Progenitor cell of endocrine pancreas (in vitro differentiated cells): Measurements from ENCODE around the gene DRC3. TPM values are rescaled to one million over a fixed set of nuclear protein-coding genes. Genes with fewer than 3 reads are reported as not detected.
A peak's percentile ranks its signal among the peaks of the same experiment; 100 is the strongest.
"Not testable (repeated sequence)": the region's sequence is repeated elsewhere in the genome, so short reads cannot be mapped to it uniquely, and the experiment has no call there.

ENCODE experiments used
- DNase-seq: peaks from one replicate; pipeline ENCODE4 v3.0.0; 2021; ENCODE audit warnings: low spot score; ENCODE audit not compliant: unreplicated experiment
- H3K27ac Mint-ChIP-seq: 2 replicates; pipeline ENCODE4 v1.8.0; 2021; ENCODE audit warnings: mild to moderate bottlenecking, moderate library complexity, mixed read lengths
- H3K27me3 Mint-ChIP-seq: 2 replicates; pipeline ENCODE4 v1.8.0; 2021; ENCODE audit warnings: mixed read lengths
- H3K36me3 Mint-ChIP-seq: 2 replicates; pipeline ENCODE4 v1.8.0; 2022; ENCODE audit warnings: mixed read lengths; ENCODE audit not compliant: insufficient read depth
- H3K4me1 Mint-ChIP-seq: 2 replicates; pipeline ENCODE4 v1.8.0; 2021; ENCODE audit warnings: low read depth, mixed read lengths
- H3K4me3 Mint-ChIP-seq: 2 replicates; pipeline ENCODE4 v1.8.0; 2021; ENCODE audit warnings: low read depth, mild to moderate bottlenecking, moderate library complexity, mixed read lengths
- H3K9me3 Mint-ChIP-seq: 2 replicates; pipeline ENCODE4 v1.8.0; 2021; ENCODE audit warnings: low read depth, mixed read lengths
- total RNA-seq: library from RNA; stranded (reverse); gene quantifications from 2 replicates; pipeline ENCODE4 v1.2.1, GENCODE V29; 2021
- TF ChIP-seq, protein P1 (sequence below): fragments of 200-600 bp; sonication (generic); IDR thresholded peaks from one replicate; pipeline ENCODE4 v1.5.0; 2021; ENCODE audit warnings: antibody characterized with exemption, mild to moderate bottlenecking; ENCODE audit not compliant: unreplicated experiment

Gene DRC3
- total RNA-seq, 1 donor from 2014 or later, result 15.4 TPM

DNA sequence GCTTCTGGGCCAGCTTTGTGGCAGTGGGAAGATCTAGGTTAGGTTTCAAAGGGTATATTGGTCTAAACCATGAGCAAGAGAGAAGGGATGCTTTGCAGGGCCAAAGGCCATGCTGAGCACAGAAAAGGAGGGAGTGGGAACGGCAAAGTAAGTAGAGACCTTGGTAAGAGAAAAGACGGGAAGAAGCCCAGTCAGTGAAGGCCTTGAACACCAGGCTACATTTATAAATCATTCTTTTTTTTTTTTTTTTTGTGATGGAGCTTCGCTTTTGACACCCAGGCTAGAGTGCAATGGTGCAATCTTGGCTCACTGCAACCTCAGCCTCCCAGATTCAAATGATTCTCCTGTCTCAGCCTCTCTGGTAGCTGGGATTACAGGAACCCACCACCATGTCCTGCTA lies 18.6 kb upstream of the DRC3 start:
- Mint-ChIP-seq H3K27me3 (no peaks in the 10 kb centered on the region), H3K27ac (no peak overlapping the region), H3K4me3 (no peak overlapping the region), H3K9me3 (no peaks in the 10 kb centered on the region), H3K4me1 (peaks cover 6% of the 10 kb centered on the region), H3K36me3 (peaks cover 4% of the 10 kb centered on the region)
- TF ChIP-seq, protein P1, sequence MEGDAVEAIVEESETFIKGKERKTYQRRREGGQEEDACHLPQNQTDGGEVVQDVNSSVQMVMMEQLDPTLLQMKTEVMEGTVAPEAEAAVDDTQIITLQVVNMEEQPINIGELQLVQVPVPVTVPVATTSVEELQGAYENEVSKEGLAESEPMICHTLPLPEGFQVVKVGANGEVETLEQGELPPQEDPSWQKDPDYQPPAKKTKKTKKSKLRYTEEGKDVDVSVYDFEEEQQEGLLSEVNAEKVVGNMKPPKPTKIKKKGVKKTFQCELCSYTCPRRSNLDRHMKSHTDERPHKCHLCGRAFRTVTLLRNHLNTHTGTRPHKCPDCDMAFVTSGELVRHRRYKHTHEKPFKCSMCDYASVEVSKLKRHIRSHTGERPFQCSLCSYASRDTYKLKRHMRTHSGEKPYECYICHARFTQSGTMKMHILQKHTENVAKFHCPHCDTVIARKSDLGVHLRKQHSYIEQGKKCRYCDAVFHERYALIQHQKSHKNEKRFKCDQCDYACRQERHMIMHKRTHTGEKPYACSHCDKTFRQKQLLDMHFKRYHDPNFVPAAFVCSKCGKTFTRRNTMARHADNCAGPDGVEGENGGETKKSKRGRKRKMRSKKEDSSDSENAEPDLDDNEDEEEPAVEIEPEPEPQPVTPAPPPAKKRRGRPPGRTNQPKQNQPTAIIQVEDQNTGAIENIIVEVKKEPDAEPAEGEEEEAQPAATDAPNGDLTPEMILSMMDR, result no peak
- no peak for DNase-seq

DNA sequence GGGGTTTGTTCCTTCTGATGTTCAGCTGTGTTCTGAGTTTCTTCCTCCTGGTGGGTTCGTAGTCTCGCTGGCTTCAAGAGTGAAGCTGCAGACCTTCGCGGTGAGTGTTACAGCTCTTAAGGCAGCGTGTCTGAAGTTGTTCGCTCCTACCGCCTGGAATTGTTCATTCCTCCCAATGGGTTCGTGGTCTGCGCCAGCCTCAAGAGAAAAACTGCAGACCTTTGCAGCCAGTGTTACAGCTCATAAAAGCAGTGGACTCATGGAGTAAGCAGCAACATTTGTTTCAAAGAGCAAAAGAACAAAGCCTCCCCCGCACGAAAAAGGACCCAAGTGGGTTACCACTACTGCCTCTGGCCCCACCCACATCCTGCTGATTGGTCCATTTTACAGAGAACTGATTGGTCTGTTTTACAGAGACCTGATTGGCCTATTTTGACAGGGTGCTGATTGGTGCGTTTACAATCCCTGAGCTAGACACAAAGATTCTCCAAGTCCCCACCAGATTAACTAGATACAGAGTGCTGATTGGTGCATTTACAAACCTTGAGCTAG lies 16.8 kb upstream of the DRC3 start:
- not testable (repeated sequence) for H3K27me3 Mint-ChIP-seq, H3K4me3 Mint-ChIP-seq, H3K27ac Mint-ChIP-seq, DNase-seq, H3K9me3 Mint-ChIP-seq, H3K36me3 Mint-ChIP-seq
- H3K4me1 Mint-ChIP-seq, result peaks cover 17% of the 10 kb centered on the region

DNA sequence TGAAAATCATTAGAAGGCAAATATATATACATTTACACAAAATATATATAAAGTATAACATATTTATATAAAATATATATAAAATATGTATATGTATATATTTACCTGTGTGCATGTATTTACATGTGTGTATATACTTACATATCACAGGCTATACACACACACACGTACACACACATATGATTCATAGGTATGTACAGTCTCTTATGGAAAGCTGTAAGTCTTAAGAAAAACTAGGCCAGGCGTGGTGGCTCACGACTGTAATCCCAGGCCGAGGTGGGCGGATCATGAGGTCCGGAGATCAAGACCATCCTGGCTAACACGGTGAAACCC lies 15.1 kb upstream of the DRC3 start:
- peaks cover 4% of the 10 kb centered on the region for H3K36me3 Mint-ChIP-seq
- H3K27ac Mint-ChIP-seq, result no peak overlapping the region
- H3K4me1 Mint-ChIP-seq, result peaks cover 17% of the 10 kb centered on the region
- TF ChIP-seq, protein P1, result no peak
- H3K27me3 Mint-ChIP-seq, result no peaks in the 10 kb centered on the region
- H3K4me3 Mint-ChIP-seq, result no peak overlapping the region
- H3K9me3 Mint-ChIP-seq, result no peaks in the 10 kb centered on the region
- no peak for DNase-seq

DNA sequence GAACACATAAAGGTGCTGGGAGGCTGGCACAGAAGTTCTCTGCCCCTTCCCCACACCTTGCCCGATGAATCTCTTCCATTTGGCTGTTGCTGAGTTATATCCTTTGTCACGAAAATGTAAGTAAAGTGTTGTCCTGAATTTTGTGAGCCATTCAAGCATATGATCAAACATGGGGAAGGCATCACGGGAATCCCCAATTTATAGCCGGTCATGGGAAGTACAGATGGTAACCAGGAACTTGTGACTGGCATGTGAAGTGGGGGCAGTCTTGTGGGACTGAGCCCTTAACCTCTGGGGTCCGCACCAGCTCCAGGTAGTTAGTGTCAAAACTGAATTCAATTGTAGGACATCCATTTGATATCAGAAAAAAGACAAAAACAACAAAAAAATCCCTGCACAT lies 13.7 kb upstream of the DRC3 start:
- Mint-ChIP-seq H3K36me3 (peaks cover 4% of the 10 kb centered on the region), H3K4me1 (peaks cover 17% of the 10 kb centered on the region)

DNA sequence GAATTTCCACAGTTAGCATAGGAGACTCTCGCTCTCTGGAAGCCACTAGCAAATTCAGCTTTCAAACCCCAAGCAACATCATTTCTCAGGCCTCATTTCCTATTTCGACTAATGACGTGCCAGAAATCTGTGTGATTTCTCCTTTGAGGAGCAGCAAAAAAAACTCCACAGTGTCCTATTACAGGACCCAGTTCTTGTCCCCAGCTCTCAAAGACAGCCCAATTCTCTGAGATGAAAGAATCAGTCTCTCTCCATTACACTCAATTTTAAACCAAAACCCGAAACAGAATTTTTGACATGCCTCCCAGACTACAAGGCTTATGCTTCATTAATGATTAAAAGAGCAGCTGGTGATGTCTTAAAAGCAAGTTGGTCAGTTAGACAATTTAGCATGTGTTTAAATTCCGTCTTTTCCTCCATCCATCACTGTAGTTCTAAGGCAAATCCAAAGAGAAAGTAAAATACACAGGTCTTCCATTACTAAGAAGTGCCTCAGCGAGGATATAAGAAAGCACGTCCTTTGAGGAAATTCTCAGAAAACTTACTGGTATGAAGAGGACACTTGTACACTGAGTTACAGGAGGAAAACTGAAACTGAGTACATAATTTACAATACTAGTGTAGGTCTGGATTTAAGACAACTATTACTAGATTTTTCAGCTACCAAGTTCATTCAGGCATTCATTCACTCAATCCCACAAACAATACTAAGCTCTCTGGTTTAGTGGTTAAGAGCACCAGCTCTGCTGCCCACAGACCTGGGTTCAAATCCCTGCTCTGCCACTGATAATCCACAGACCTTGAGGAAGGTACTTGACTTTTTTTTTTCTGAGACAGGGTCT lies 12.9 kb upstream of the DRC3 start:
- no peak for DNase-seq
- Mint-ChIP-seq H3K4me3 (peak overlapping the region; percentile 29), H3K9me3 (no peaks in the 10 kb centered on the region), H3K27ac (peak overlapping the region; percentile 53), H3K36me3 (peaks cover 4% of the 10 kb centered on the region), H3K27me3 (no peaks in the 10 kb centered on the region), H3K4me1 (peaks cover 17% of the 10 kb centered on the region)
- TF ChIP-seq, protein P1, result no peak

More for the DNA sequence above, 13.7 kb upstream of the DRC3 start:
- Mint-ChIP-seq H3K9me3 (no peaks in the 10 kb centered on the region), H3K4me3 (no peak overlapping the region), H3K27me3 (no peaks in the 10 kb centered on the region), H3K27ac (no peak overlapping the region)
- no peak for DNase-seq
- TF ChIP-seq, protein P1, result no peak

DNA sequence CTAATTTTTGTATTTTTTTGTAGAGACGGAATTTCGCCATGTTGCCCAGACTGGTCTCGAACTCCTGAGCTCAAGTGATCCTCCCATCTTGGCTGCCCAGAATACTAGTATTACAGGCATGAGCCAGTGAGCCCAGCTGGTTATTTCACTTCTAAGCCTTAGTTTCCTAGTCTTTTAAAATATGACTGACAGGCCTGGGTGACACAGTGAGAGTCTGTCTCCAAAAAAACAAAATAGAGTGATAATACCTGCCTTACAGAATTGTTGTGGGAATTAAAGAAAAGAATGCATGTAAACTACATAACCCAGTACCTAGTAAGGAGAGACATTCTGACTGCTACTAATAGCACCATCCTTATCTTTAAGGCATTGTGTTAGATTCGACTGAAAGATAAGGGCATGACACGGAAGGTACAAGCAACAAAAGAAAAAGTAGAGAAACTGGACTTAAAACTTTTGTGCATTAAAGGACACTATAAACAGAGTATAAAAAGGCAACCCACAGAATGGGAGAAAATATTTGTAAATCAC lies 12.1 kb upstream of the DRC3 start:
- H3K4me3 Mint-ChIP-seq, result no peak overlapping the region

More for the DNA sequence above, 12.1 kb upstream of the DRC3 start:
- H3K27ac Mint-ChIP-seq, result no peak overlapping the region
- no peaks in the 10 kb centered on the region for H3K9me3 Mint-ChIP-seq
- no peaks in the 10 kb centered on the region for H3K27me3 Mint-ChIP-seq
- peaks cover 2% of the 10 kb centered on the region for H3K36me3 Mint-ChIP-seq
- H3K4me1 Mint-ChIP-seq, result peaks cover 17% of the 10 kb centered on the region
- no peak for DNase-seq
- TF ChIP-seq, protein P1, result no peak
